ENCODE results near the gene AKIRIN2. TPM values are rescaled to one million over a fixed set of nuclear protein-coding genes. Genes with fewer than 3 reads are reported as not detected.

Gene AKIRIN2
- total RNA-seq, 1 experiment from 2014 or later = 68.9 TPM

DNA sequence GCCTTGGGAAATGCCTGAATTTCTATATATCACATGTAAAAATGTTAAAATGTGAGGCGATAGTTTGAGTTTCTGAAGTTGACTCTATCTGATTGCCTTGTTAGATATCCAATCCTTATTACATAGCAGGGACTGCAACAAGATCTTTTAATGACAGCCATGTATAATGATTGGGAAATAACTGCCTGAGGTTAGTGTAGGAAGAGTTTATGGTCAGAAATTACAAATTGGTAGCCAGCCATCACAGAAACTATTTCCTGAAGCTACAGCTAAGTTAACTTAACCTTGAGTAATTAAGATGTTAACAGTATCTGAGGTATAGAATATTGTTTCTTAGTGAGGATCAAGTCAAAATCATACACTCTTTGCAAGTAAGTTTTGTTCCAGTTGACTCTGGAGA, 41.0 kb downstream of the AKIRIN2 start:
- H3K4me1 ChIP-seq (ENCODE audit: insufficient read depth, low read length, poor library complexity, severe bottlenecking) = peaks cover 20% of the 10 kb centered on the region
- H3K27ac ChIP-seq (ENCODE audit: low read depth, low read length, poor library complexity, severe bottlenecking) = peak overlapping the region; percentile 27
- POLR2A ChIA-PET (ENCODE audit: low non-redundant PET) = no interaction called here
- BruUV-seq (replicated peaks) = no TSS peak
- H3K9me3 ChIP-seq (ENCODE audit: low read depth, low read length, poor library complexity, severe bottlenecking) = no peaks in the 10 kb centered on the region
- no peak for DNase-seq (ENCODE audit: low spot score)
- peaks cover 22% of the 10 kb centered on the region for H3K36me3 ChIP-seq (ENCODE audit: insufficient read depth, low read length, poor library complexity, severe bottlenecking)
- no peaks in the 10 kb centered on the region for H3K27me3 ChIP-seq (replicated peaks; ENCODE audit: insufficient read depth, low read depth, low read length, poor library complexity)
- H3K4me3 ChIP-seq (ENCODE audit: low read depth, low read length, poor library complexity, severe bottlenecking) = no peak overlapping the region
- no peak for TF ChIP-seq EZH2 (IDR thresholded peaks at IDR 0.05; ENCODE audit: borderline replicate concordance, low read depth, low read length, poor library complexity, severe bottlenecking)
- TF ChIP-seq, protein P1, sequence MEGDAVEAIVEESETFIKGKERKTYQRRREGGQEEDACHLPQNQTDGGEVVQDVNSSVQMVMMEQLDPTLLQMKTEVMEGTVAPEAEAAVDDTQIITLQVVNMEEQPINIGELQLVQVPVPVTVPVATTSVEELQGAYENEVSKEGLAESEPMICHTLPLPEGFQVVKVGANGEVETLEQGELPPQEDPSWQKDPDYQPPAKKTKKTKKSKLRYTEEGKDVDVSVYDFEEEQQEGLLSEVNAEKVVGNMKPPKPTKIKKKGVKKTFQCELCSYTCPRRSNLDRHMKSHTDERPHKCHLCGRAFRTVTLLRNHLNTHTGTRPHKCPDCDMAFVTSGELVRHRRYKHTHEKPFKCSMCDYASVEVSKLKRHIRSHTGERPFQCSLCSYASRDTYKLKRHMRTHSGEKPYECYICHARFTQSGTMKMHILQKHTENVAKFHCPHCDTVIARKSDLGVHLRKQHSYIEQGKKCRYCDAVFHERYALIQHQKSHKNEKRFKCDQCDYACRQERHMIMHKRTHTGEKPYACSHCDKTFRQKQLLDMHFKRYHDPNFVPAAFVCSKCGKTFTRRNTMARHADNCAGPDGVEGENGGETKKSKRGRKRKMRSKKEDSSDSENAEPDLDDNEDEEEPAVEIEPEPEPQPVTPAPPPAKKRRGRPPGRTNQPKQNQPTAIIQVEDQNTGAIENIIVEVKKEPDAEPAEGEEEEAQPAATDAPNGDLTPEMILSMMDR (conservative IDR thresholded peaks at IDR 0.05; ENCODE audit: low read depth, low read length) = no peak
- CTCF ChIA-PET = no interaction called here
- intact Hi-C loops (cut with micrococcal nuclease; ENCODE audit: unreplicated experiment) = no loop called here

DNA sequence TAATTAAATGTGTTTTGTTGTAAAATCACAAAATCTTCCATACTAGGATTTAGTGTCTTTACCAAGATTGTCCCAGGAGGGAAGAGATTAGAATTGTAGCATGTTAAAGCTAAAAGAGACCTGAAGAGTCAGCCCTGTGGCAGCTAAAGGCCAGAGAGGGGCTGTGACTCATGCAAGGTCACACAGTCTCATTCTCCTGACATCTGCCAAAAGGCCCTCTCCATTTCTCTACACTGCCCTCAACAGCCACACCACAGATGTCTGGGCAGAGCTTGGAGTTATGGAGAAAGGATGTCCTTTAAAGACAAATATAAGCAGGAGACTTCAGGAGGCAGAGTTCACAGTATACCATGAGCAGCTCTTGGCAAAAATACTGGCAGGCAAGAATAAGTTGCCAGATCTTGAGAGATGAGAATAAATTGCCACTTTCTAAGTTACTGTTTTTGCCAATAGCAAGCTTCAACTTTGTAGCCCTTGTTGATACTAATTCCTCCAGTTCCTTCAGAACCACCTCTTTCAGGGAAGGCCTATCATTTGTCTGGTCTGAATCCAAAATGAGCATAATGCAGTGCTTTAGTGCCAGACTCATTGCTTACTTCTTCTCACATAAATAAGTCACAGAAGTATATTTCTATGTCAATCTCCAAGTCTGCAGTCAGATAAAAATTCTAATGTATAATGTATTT, 41.7 kb downstream of the AKIRIN2 start:
- Histone ChIP-seq H3K4me3 (ENCODE audit: low read depth, low read length, poor library complexity, severe bottlenecking) (no peak overlapping the region), H3K4me1 (ENCODE audit: insufficient read depth, low read length, poor library complexity, severe bottlenecking) (peaks cover 20% of the 10 kb centered on the region), H3K9me3 (ENCODE audit: low read depth, low read length, poor library complexity, severe bottlenecking) (no peaks in the 10 kb centered on the region), H3K27ac (ENCODE audit: low read depth, low read length, poor library complexity, severe bottlenecking) (no peak overlapping the region), H3K36me3 (ENCODE audit: insufficient read depth, low read length, poor library complexity, severe bottlenecking) (peaks cover 22% of the 10 kb centered on the region), H3K27me3 (replicated peaks; ENCODE audit: insufficient read depth, low read depth, low read length, poor library complexity) (no peaks in the 10 kb centered on the region)
- intact Hi-C loops (cut with micrococcal nuclease; ENCODE audit: unreplicated experiment) = no loop called here
- ChIA-PET POLR2A (ENCODE audit: low non-redundant PET) (no interaction called here), CTCF (no interaction called here)
- no peak for DNase-seq (ENCODE audit: low spot score)
- no TSS peak for BruUV-seq (replicated peaks)
- TF ChIP-seq EZH2 (IDR thresholded peaks at IDR 0.05; ENCODE audit: borderline replicate concordance, low read depth, low read length, poor library complexity, severe bottlenecking) = no peak

DNA sequence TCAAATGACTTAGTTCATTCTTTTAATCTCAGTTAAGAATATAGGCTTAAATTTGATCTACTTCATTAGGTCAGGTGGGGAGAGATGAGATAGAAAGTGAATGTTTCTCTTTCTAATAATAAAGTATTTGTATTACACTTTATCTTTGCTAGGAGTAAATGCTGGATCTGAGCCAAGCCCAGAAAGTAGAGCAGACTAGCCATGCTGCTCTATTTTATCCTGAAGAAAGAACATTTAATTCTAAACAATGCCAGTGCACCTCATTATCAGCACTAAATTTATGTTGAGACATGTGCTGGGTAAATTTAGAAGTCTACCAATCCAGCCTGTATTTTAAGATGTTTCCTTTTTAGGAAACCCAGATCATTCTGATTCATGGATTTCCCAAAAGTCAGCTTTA, 43.5 kb downstream of the AKIRIN2 start:
- Histone ChIP-seq H3K27me3 (replicated peaks; ENCODE audit: insufficient read depth, low read depth, low read length, poor library complexity) (no peaks in the 10 kb centered on the region), H3K4me1 (ENCODE audit: insufficient read depth, low read length, poor library complexity, severe bottlenecking) (peaks cover 31% of the 10 kb centered on the region), H3K9me3 (ENCODE audit: low read depth, low read length, poor library complexity, severe bottlenecking) (no peaks in the 10 kb centered on the region), H3K27ac (ENCODE audit: low read depth, low read length, poor library complexity, severe bottlenecking) (no peak overlapping the region), H3K4me3 (ENCODE audit: low read depth, low read length, poor library complexity, severe bottlenecking) (no peak overlapping the region), H3K36me3 (ENCODE audit: insufficient read depth, low read length, poor library complexity, severe bottlenecking) (peaks cover 22% of the 10 kb centered on the region)
- POLR2A ChIA-PET (ENCODE audit: low non-redundant PET) = no interaction called here
- CTCF ChIA-PET = no interaction called here
- intact Hi-C loops (cut with micrococcal nuclease; ENCODE audit: unreplicated experiment) = no loop called here
- TF ChIP-seq EZH2 (IDR thresholded peaks at IDR 0.05; ENCODE audit: borderline replicate concordance, low read depth, low read length, poor library complexity, severe bottlenecking) = no peak
- TF ChIP-seq, protein P1 (conservative IDR thresholded peaks at IDR 0.05; ENCODE audit: low read depth, low read length) = no peak
- BruUV-seq (replicated peaks) = no TSS peak
- DNase-seq (ENCODE audit: low spot score) = no peak

DNA sequence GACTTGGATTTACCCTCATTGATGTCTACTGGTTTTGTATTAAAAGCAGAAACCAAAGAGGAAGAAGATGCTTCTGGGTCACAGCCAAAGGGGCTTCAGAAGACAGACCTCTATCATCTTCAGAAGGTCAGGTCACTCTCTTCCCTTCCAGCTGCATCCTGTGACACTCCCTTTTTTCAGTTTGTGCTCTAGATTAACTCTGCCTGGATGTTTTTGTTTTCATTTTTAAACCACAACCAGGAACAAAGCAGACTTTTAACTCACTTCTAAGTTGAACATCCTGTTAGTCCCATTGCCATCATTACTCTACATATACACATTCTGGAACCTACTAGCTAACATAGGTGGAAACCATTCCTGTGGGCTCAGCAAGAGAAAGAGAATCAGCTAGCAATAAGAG, 45.2 kb downstream of the AKIRIN2 start:
- Histone ChIP-seq H3K4me1 (ENCODE audit: insufficient read depth, low read length, poor library complexity, severe bottlenecking) (peaks cover 44% of the 10 kb centered on the region), H3K36me3 (ENCODE audit: insufficient read depth, low read length, poor library complexity, severe bottlenecking) (peaks cover 19% of the 10 kb centered on the region), H3K9me3 (ENCODE audit: low read depth, low read length, poor library complexity, severe bottlenecking) (no peaks in the 10 kb centered on the region), H3K27me3 (replicated peaks; ENCODE audit: insufficient read depth, low read depth, low read length, poor library complexity) (no peaks in the 10 kb centered on the region), H3K4me3 (ENCODE audit: low read depth, low read length, poor library complexity, severe bottlenecking) (no peak overlapping the region), H3K27ac (ENCODE audit: low read depth, low read length, poor library complexity, severe bottlenecking) (no peak overlapping the region)
- intact Hi-C loops (cut with micrococcal nuclease; ENCODE audit: unreplicated experiment) = no loop called here
- POLR2A ChIA-PET (ENCODE audit: low non-redundant PET) = no interaction called here
- DNase-seq (ENCODE audit: low spot score) = no peak
- CTCF ChIA-PET = interaction anchor here (0.7 kb wide), 1 partner anchor 41 kb away, joined by 5 read pairs; no protein-coding TSS in a partner anchor
- BruUV-seq (replicated peaks) = no TSS peak
- TF ChIP-seq, protein P1 (conservative IDR thresholded peaks at IDR 0.05; ENCODE audit: low read depth, low read length) = no peak
- TF ChIP-seq EZH2 (IDR thresholded peaks at IDR 0.05; ENCODE audit: borderline replicate concordance, low read depth, low read length, poor library complexity, severe bottlenecking) = no peak
